Measurements from ENCODE around the gene SLC9A2.

The SLC9A2 gene

DNA sequence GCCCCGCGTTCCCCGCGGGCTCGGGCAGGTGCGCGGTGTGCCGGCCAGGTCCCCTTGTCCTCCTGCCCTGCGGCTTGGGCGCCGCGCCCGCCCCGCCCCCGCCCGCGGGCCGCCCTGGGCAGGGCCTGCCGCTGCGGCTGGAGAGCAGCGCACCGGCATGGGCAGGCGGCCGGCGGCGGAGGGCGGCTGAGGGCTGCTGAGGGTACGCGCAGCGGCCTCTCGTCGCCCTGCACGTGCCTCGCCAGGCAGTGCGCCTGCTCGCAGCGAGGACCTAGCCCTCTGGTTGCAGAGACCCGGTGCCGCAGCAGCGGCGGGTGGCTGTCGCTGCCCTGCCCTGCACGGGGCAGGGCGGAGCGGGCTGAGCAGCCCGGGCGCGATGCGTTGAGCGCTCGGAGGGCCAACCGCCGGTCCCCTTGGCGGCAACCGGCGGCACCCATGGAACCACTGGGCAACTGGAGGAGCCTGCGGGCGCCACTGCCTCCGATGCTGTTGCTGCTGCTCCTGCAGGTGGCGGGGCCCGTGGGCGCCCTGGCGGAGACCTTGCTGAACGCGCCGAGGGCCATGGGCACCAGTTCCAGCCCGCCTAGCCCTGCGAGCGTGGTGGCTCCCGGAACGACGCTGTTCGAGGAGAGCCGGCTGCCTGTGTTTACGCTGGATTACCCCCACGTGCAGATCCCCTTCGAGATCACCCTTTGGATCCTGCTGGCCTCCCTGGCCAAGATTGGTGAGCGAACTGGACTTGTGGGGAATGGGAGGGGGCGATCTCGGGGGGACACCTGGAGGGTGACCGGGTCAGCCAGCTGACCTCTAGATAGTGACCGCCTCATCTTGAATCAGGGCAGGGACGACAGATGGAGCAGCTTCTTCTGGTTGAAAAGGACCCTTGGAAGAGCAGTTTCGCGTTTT, at the start of gene SLC9A2:
SLC9A2 (plus strand) TSS at position 140 of the 906 bp plus-strand sequence; CDS start at position 436, 296 bp downstream.
- DNase-seq, result peak in 1 of 14 donors; percentile 3

DNA sequence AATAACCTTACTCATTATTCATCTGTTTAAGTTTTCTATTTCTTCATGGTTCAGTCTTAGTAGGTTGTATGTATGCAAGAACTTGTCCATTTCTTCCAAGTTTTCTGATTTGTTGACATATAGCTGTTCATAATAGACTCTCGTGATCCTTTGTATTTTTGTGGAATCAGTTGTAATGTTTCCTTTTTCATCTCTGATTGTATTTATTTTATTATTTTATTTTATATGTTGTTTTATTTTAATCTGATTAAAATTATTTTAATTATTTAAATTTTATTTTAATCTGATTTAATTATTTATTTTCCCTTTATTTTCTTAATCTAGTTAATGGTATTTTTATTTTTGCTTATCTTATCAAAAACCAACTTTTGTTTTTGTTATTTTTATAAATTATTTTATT, 43.5 kb upstream of the SLC9A2 start:
- no peak for DNase-seq

- no peak for DNase-seq
These were observed 41.0 kb upstream of the SLC9A2 start for GRCh38 chr2:102578376-102578775.

DNA sequence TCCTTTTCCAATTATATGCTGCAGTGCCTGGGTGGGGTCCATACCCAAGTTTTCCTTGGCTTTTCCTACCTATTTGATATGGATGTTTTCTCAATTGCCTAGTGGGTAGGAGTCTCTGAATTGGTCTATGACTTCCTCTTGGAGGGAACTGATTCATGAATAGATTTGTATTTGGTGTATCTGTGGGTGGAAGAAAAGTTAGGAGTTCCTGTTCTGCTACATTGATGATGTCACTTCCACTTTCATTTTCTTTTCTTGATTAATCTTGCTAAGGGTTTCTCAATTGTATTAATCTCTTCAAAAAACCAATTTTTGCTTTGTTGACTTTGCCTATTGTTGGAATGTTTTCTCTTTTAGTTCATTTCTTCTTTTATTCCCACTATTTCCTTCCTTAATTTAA, 37.4 kb upstream of the SLC9A2 start:
- no peak for DNase-seq

DNA sequence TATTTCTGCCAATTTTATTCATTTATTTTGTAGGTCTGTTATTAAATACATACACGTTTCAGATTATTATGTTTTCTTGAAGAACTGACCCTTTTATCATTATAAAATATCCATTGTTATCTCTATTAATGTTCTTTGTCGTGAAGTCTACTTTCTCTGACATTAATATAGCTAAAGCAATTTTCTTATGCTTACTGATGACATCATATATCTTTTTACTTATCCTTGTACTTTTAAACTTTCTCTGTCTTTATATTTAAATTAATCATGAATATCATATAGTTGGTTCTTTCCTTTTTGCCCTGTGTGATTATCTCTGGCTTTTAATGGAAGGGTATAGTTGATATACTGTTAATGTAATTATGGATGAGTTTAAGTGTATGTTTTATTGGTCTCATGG, 36.5 kb upstream of the SLC9A2 start:
- DNase-seq, result no peak

- DNase-seq, result no peak
These were observed 33.4 kb upstream of the SLC9A2 start for GRCh38 chr2:102585847-102586404.

- DNase-seq, result no peak
These were observed 31.0 kb upstream of the SLC9A2 start for GRCh38 chr2:102588213-102588939.

- DNase-seq, result no peak
These were observed 29.9 kb upstream of the SLC9A2 start for GRCh38 chr2:102589444-102589843.

DNA sequence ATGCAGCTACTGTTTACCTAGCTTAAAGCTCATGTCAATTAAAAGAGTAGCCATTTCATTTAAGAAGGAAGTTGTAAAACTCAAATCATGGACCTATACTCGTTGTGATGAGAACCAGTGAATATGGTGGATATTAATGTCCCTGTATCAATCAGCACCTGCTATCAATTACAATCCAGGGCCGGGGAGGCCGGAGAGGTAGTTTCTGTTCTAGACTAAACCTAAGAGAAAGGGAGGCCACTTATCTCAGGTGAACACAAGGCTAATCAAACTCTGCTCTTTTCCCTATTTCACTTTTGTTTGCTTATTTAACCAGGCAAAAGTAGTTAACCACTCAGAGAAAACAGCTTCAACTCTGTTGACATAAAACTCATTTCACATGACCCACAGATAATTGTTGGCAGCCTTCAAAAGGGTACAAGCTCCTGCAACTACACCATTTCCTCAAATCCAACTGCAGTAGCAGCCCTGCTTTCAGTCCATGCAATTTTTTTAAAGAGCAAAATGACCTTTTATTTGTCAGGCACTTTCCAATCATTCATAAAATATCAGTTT, 27.8 kb upstream of the SLC9A2 start:
- DNase-seq, result no peak

GRCh38 chr2:102592601-102593000, 26.8 kb upstream of the SLC9A2 start:
- DNase-seq, result no peak

- DNase-seq, result no peak
These were observed 25.8 kb upstream of the SLC9A2 start for GRCh38 chr2:102593516-102593915.

GRCh38 chr2:102594445-102595016, 24.8 kb upstream of the SLC9A2 start:
- DNase-seq, result no peak

DNA sequence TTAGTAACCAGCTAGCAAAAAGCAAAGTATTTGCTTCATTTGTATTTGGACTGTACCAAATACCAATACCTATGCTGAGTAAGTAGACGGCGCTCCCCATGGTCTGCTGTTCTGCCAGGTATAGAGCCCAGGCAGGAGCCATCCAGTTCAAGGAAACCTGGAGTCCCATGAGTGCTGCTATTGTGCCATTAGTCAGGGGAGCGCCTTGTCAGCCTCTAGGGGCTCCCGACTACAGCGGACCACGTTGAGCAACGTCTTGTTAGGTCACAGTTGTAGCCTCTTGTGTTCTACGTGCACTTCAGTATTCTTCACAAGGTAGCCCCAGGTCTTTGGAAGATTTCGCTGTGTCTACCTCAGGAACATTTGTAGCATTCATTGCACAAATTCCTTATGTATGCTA, 21.6 kb upstream of the SLC9A2 start:
- DNase-seq, result no peak

DNA sequence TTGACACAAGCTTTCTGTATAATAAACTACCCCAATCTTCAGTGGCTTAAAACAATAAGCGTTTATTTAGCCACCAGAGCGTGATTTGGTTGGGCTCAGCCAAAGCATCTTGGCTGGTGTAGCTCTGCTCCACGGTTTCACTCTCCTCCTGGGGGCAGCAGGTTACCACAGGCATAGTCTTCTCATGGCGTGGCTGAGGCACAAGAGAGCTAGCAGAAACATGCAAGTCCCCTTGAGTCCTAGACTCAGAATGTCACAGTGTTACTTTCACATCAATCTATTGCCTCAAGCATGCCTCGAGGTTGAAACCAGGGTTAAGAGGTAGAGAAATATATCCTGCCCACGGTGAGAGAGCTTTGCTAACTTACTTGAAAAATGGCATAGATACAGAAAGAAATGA, 19.9 kb upstream of the SLC9A2 start:
- DNase-seq, result no peak

DNA sequence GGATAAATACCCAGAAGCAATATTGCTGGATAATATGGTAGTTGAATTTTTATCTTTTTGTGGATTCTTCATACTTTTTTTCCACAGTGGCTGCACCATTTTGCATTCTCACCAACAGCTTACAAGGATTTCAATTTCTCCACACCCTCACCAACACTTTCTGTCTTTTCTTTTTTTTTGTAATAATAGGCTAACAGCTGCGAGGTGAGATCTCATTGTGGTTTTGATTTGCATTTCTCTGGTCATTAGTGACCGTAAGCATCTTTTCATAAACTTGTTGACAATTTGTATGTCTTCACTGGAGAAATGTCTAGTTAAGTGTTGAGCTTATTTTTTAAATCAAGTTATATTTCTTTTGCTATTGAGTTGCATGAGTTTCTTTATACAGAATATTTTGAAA, 17.6 kb upstream of the SLC9A2 start:
- no peak for DNase-seq

- DNase-seq, result no peak
These were observed 15.4 kb upstream of the SLC9A2 start for GRCh38 chr2:102603904-102604303.

DNA sequence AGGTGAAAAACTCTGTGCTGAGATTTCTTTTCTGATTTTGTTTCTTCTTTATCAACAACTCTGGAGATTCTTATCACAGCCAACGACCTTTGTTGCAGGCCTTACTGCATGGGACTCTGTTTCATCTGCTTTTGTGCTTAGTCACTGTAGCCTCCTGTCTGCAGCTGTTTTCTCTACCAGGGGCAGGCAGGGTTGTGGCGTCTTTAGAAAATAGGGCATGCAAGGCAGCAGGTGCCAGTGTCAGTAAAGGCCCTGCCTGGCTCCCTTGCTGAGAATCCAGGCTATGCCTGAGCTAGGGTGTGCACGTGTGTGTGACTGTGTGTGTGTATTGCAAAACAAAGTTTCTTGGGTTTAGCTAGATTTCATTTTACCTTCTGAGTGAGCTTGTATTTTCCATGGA, 14.6 kb upstream of the SLC9A2 start:
- no peak for DNase-seq

- no peak for DNase-seq
These were observed 13.0 kb upstream of the SLC9A2 start for GRCh38 chr2:102606353-102606752.

GRCh38 chr2:102615620-102616436, 3.5 kb upstream of the SLC9A2 start:
- peak in 3 of 14 donors; percentile 4 to 7 (median 5) for DNase-seq

GRCh38 chr2:102618452-102619413, 620 bp upstream of the SLC9A2 start:
- peak in 1 of 14 donors; percentile 5 for DNase-seq

DNA sequence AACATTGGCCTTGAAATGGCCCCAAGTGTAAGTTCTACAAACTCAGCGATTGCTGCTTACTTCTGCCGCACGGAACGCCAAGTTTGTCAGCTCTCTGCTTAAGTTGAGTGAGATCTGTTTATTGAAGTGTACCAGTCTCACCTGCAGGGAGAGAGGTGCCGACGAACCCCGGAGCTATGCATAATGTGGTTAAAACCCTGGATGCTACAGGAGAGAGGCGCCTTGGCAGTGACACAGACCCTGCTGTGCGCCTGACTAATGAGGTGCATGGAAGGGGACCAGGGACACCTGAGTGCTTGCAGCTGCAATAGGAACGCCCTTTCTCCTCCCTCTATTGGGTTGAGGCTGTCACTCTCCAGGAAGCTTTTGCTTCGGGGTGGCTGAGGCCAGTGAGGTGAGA, 979 bp downstream of the SLC9A2 start:
- no peak for DNase-seq
